GM13977 (cell line): Measurements from ENCODE around the gene RAB3GAP2.

Experiments used
- DNase-seq: peaks from one replicate; pipeline ENCODE4 v3.0.0; 2012; ENCODE audit warnings: low spot score
- CTCF ChIP-seq: IDR thresholded peaks from 2 replicates; pipeline ENCODE4 v1.5.1; 2012; ENCODE audit warnings: mild to moderate bottlenecking, control low read depth; ENCODE audit not compliant: insufficient read depth; ENCODE audit errors: extremely low read depth, missing control alignments
- in situ Hi-C: fragments of 300-500 bp; cut with MboI; formaldehyde crosslinking; loops from one replicate; pipeline ENCODE4 v1.12.0; 2022; ENCODE audit warnings: low sequenced_read_pairs, low pct_unique_long_range_greater_than_20kb, mixed read lengths, inconsistent platforms; ENCODE audit not compliant: unreplicated experiment

The RAB3GAP2 gene

GRCh38 chr1:220157738-220158137 is 114.5 kb downstream of the RAB3GAP2 start:
- in situ Hi-C loops: no loop called here
- TF ChIP-seq CTCF: no peak
- DNase-seq: no peak

GRCh38 chr1:220156620-220157146 is 115.6 kb downstream of the RAB3GAP2 start:
- no peak for TF ChIP-seq CTCF
- in situ Hi-C loops: no loop called here
- DNase-seq: no peak

GRCh38 chr1:220153147-220153546 is 119.1 kb downstream of the RAB3GAP2 start:
- TF ChIP-seq CTCF: no peak
- no peak for DNase-seq
- in situ Hi-C loops: no loop called here

GRCh38 chr1:220151454-220151853 is 120.8 kb downstream of the RAB3GAP2 start:
- DNase-seq: no peak
- in situ Hi-C loops: no loop called here
- TF ChIP-seq CTCF: no peak

- in situ Hi-C loops: no loop called here
- DNase-seq: no peak
- TF ChIP-seq CTCF: no peak
These were observed 122.5 kb downstream of the RAB3GAP2 start for GRCh38 chr1:220149742-220150141.

- no peak for TF ChIP-seq CTCF
- in situ Hi-C loops: no loop called here
- no peak for DNase-seq
These were observed 128.2 kb downstream of the RAB3GAP2 start for GRCh38 chr1:220144051-220144450.

- in situ Hi-C loops: no loop called here
- no peak for DNase-seq
These were observed 132.3 kb downstream of the RAB3GAP2 start for GRCh38 chr1:220139966-220140365.

More at GRCh38 chr1:220139966-220140365, 132.3 kb downstream of the RAB3GAP2 start:
- no peak for TF ChIP-seq CTCF
